BJ (cell line): ENCODE results near the gene LAD1. TPM values are rescaled to one million over a fixed set of nuclear protein-coding genes. Genes with fewer than 3 reads are reported as not detected.

Source experiments
- CTCF ChIA-PET: fragments of 350-600 bp; formaldehyde crosslinking; extraction: SDS; loops from one replicate; lab custom pipeline; 2021; ENCODE audit warnings: antibody characterized with exemption, inconsistent platforms; lab: Yijun Ruan, JAX
- POLR2A ChIA-PET: fragments of 300-600 bp; sonication (Branson Sonifier 250); formaldehyde crosslinking; extraction: SDS; loops from one replicate; lab custom pipeline; 2021; ENCODE audit warnings: antibody characterized with exemption; lab: Charles Lee
- DNase-seq: peaks from one replicate; pipeline ENCODE4 v3.0.0-alpha.2; 2011; ENCODE audit warnings: low read depth
- H3K27me3 ChIP-seq: 2 replicates; pipeline ENCODE4 v1.6.0; 2011; ENCODE audit warnings: low read length; ENCODE audit not compliant: control insufficient read depth, insufficient read depth
- H3K36me3 ChIP-seq: 2 replicates; pipeline ENCODE4 v1.5.1; 2011; ENCODE audit warnings: low read length; ENCODE audit not compliant: control insufficient read depth, insufficient read depth
- H3K4me3 ChIP-seq: 2 replicates; pipeline ENCODE4 v1.5.1; 2011; ENCODE audit warnings: low read depth, mild to moderate bottlenecking, control low read depth, low read length
- CTCF ChIP-seq: IDR thresholded peaks from 2 replicates; pipeline ENCODE4 v1.5.1; 2011; ENCODE audit warnings: low read depth, mild to moderate bottlenecking, control low read depth, inconsistent platforms, low read length, moderate library complexity; ENCODE audit not compliant: insufficient read depth
- polyA plus RNA-seq: library from polyadenylated mRNA; depleted of rRNA; stranded (reverse); fragments of >200 nt; gene quantifications from 2 replicates; pipeline ENCODE4 v1.2.3, GENCODE V29; 2011

The LAD1 gene
- polyA plus RNA-seq, 1 experiment, result not detected

GRCh38 chr1:201404055-201404454 is 4.9 kb upstream of the LAD1 start:
- POLR2A ChIA-PET, result no interaction called here
- TF ChIP-seq CTCF, result no peak
- Histone ChIP-seq H3K36me3 (no peaks in the 10 kb centered on the region), H3K4me3 (no peak overlapping the region), H3K27me3 (peaks cover 37% of the 10 kb centered on the region)
- CTCF ChIA-PET, result interaction anchor here (1.2 to 5.3 kb wide), 3 partner anchors 18 to 150 kb away, joined by 4 to 59 read pairs (median 44); no protein-coding TSS in a partner anchor
- DNase-seq, result no peak

GRCh38 chr1:201403359-201403758 is 4.2 kb upstream of the LAD1 start:
- Histone ChIP-seq H3K4me3 (no peak overlapping the region), H3K27me3 (peaks cover 41% of the 10 kb centered on the region), H3K36me3 (no peaks in the 10 kb centered on the region)
- POLR2A ChIA-PET, result interaction anchor here (0.5 kb wide), 1 partner anchor 50 kb away, joined by 3 read pairs; no protein-coding TSS in a partner anchor
- DNase-seq, result no peak
- no peak for TF ChIP-seq CTCF
- CTCF ChIA-PET, result interaction anchor here (1.2 to 5.3 kb wide), 4 partner anchors 17 to 149 kb away, joined by 4 to 59 read pairs (median 25); no protein-coding TSS in a partner anchor

GRCh38 chr1:201401700-201402099 is 2.6 kb upstream of the LAD1 start:
- ChIA-PET POLR2A (no interaction called here), CTCF (interaction anchor here (0.7 to 2.8 kb wide), 5 partner anchors 8 to 148 kb away, joined by 3 to 13 read pairs (median 6); partner anchors contain the start of gene TNNT2)
- no peak overlapping the region for H3K4me3 ChIP-seq
- peaks cover 49% of the 10 kb centered on the region for H3K27me3 ChIP-seq
- no peak for TF ChIP-seq CTCF
- H3K36me3 ChIP-seq, result no peaks in the 10 kb centered on the region
- DNase-seq, result no peak

- TF ChIP-seq CTCF, result no peak
- no peak overlapping the region for H3K4me3 ChIP-seq
- POLR2A ChIA-PET, result no interaction called here
- CTCF ChIA-PET, result interaction anchor here (1.0 to 2.8 kb wide), 8 partner anchors 9 to 147 kb away, joined by 3 to 13 read pairs (median 6); partner anchors contain the start of gene TNNT2
- H3K27me3 ChIP-seq, result peaks cover 49% of the 10 kb centered on the region
- no peaks in the 10 kb centered on the region for H3K36me3 ChIP-seq
- no peak for DNase-seq
These were observed 1.7 kb upstream of the LAD1 start for GRCh38 chr1:201400852-201401230.

GRCh38 chr1:201400212-201400851 is 1.2 kb upstream of the LAD1 start:
- CTCF ChIA-PET, result interaction anchor here (1.0 to 2.8 kb wide), 7 partner anchors 9 to 113 kb away, joined by 3 to 13 read pairs (median 5); partner anchors contain the start of gene TNNT2
- Histone ChIP-seq H3K27me3 (peaks cover 49% of the 10 kb centered on the region), H3K4me3 (no peak overlapping the region), H3K36me3 (no peaks in the 10 kb centered on the region)
- no peak for TF ChIP-seq CTCF
- no peak for DNase-seq
- POLR2A ChIA-PET, result no interaction called here
